A549 (cell line): ENCODE measurements around the gene SETD1B.

ENCODE experiments used
- BHLHE40 ChIP-seq: IDR thresholded peaks from 2 replicates; pipeline ENCODE4 v1.6.1; 2012; ENCODE audit warnings: low read depth, low read length, inconsistent platforms
- CHD2 ChIP-seq: fragments of 150-350 bp; IDR thresholded peaks from 2 replicates; pipeline ENCODE4 v1.6.1; 2014; ENCODE audit warnings: low read length; ENCODE audit not compliant: partially characterized antibody
- CTCF ChIP-seq: fragments of >200 bp; sonication (Bioruptor Twin); formaldehyde crosslinking; IDR thresholded peaks from 3 replicates; pipeline ENCODE4 v1.5.1; 2016
- HOXA7 ChIP-seq: fragments of 250-450 bp; sonication (Bioruptor Pico); IDR thresholded peaks from 2 replicates; pipeline ENCODE4 v1.5.0; 2020; ENCODE audit warnings: mild to moderate bottlenecking, moderate library complexity
- JUN ChIP-seq, 2 experiments: fragments of >200 bp; sonication (Bioruptor Twin); formaldehyde crosslinking; IDR thresholded peaks; 2 replicates in 1 of 2; 3 replicates in 1 of 2; pipeline ENCODE4 v1.6.1; 2016 to 2017
- KDM1A ChIP-seq: fragments of 200-600 bp; sonication (generic); IDR thresholded peaks from 2 replicates; pipeline ENCODE4 v1.6.1; 2016; ENCODE audit warnings: low read depth, mild to moderate bottlenecking
- MYC ChIP-seq: IDR thresholded peaks from 2 replicates; pipeline ENCODE4 v1.6.1; 2012; ENCODE audit warnings: mild to moderate bottlenecking, inconsistent platforms, low read length, improper control_type of control experiment, borderline replicate concordance
- POLR2A ChIP-seq: IDR thresholded peaks from 2 replicates; pipeline ENCODE4 v1.6.1; 2012; ENCODE audit warnings: mild to moderate bottlenecking, low read length
- POLR2AphosphoS2 ChIP-seq: conservative IDR thresholded peaks from 2 replicates; pipeline ENCODE4 v1.6.1; 2012; ENCODE audit warnings: low read length, improper control_type of control experiment, inconsistent platforms
- RAD21 ChIP-seq, 2 experiments: fragments of >200 bp in 1 of 2; sonication (Bioruptor Twin) in 1 of 2; formaldehyde crosslinking in 1 of 2; IDR thresholded peaks in 1 of 2; conservative IDR thresholded peaks in 1 of 2; 2 replicates in 1 of 2; 3 replicates in 1 of 2; pipeline ENCODE4 v1.6.1; 2012 to 2018; ENCODE audit warnings: inconsistent platforms in 1 of 2
- RFX5 ChIP-seq: fragments of 450-650 bp; IDR thresholded peaks from 2 replicates; pipeline ENCODE4 v1.7.1; 2014; ENCODE audit warnings: antibody characterized with exemption, mild to moderate bottlenecking, moderate library complexity
- SMC3 ChIP-seq: fragments of >200 bp; sonication (Bioruptor Twin); formaldehyde crosslinking; IDR thresholded peaks from 3 replicates; pipeline ENCODE4 v1.6.1; 2018; ENCODE audit warnings: inconsistent platforms
- TF ChIP-seq, protein P1 (sequence below): fragments of 200-600 bp; sonication (generic); IDR thresholded peaks from 2 replicates; pipeline ENCODE4 v1.6.1; 2016; ENCODE audit warnings: antibody characterized with exemption, mild to moderate bottlenecking, moderate library complexity
- TF ChIP-seq, protein P2 (sequence below): IDR thresholded peaks from 2 replicates; pipeline ENCODE4 v1.6.1; 2012

DNA sequence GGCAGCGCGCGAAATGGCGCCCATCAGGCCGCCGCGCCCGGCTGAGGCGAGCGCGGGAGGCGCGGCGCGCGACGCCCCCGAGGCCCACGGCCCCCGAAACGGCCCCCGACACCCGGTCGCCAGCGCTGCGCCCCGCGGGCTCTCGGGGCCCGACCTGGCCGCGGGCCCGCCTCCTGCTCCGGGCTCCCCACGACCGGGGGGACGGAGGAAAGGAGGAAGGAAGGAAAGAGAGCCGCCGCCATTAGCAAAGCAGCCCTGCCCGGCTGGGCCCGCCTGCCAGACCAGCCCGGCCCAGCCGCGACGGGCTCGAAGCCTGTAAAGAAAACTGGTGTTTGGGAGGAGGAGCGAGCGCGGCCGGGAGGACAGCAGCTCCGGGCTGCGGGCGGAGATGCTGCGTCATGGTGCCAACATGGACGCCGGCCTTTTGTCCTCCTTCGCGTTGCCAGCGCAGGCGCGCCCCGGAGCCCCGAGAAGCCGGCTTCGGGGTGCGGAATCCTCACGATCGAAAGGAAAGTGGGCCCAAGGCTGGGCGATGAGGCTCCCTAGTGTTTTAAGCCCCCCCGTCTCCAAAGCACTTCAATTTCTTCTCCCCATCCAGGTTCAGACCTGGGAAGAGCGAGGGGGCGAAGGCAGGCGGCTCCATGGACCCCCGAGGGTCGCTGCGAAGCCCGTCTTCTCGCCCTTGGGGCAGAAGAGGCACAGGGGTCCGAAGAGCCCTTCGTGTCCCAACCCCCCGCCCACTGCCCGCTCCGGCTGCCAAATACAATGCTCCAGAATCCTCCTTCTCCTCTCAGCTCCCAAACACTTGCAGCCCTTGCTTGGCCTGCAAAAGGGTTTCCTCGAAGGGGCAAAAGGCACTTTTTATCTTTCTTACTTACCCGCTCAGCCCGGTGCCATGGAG, 2.9 kb upstream of the SETD1B start:
- no peak for TF ChIP-seq CHD2
- peak; percentile 22 for TF ChIP-seq POLR2A
- no peak for TF ChIP-seq CTCF
- no peak for TF ChIP-seq RAD21 (conservative IDR thresholded peaks at IDR 0.05 in 1 of 2, IDR thresholded peaks at IDR 0.05 in 1 of 2)
- TF ChIP-seq JUN (IDR thresholded peaks at IDR 0.05) = peak; percentile 6 to 65; a peak in 2 of 5 replicates
- TF ChIP-seq POLR2AphosphoS2 = no peak
- TF ChIP-seq KDM1A = no peak
- no peak; the same call in 1 of the 2 replicates for TF ChIP-seq MYC
- TF ChIP-seq RFX5 = no peak
- TF ChIP-seq HOXA7 (CRISPR knock-in tag) = peak; percentile 49; the same call in 1 of the 2 replicates
- TF ChIP-seq, protein P1, sequence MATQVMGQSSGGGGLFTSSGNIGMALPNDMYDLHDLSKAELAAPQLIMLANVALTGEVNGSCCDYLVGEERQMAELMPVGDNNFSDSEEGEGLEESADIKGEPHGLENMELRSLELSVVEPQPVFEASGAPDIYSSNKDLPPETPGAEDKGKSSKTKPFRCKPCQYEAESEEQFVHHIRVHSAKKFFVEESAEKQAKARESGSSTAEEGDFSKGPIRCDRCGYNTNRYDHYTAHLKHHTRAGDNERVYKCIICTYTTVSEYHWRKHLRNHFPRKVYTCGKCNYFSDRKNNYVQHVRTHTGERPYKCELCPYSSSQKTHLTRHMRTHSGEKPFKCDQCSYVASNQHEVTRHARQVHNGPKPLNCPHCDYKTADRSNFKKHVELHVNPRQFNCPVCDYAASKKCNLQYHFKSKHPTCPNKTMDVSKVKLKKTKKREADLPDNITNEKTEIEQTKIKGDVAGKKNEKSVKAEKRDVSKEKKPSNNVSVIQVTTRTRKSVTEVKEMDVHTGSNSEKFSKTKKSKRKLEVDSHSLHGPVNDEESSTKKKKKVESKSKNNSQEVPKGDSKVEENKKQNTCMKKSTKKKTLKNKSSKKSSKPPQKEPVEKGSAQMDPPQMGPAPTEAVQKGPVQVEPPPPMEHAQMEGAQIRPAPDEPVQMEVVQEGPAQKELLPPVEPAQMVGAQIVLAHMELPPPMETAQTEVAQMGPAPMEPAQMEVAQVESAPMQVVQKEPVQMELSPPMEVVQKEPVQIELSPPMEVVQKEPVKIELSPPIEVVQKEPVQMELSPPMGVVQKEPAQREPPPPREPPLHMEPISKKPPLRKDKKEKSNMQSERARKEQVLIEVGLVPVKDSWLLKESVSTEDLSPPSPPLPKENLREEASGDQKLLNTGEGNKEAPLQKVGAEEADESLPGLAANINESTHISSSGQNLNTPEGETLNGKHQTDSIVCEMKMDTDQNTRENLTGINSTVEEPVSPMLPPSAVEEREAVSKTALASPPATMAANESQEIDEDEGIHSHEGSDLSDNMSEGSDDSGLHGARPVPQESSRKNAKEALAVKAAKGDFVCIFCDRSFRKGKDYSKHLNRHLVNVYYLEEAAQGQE = no peak
- TF ChIP-seq, protein P2, sequence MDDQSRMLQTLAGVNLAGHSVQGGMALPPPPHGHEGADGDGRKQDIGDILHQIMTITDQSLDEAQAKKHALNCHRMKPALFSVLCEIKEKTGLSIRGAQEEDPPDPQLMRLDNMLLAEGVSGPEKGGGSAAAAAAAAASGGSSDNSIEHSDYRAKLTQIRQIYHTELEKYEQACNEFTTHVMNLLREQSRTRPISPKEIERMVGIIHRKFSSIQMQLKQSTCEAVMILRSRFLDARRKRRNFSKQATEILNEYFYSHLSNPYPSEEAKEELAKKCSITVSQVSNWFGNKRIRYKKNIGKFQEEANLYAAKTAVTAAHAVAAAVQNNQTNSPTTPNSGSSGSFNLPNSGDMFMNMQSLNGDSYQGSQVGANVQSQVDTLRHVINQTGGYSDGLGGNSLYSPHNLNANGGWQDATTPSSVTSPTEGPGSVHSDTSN = no peak
- no peak for TF ChIP-seq BHLHE40
- TF ChIP-seq SMC3 = no peak
